Panc1 (cell line): ENCODE measurements around the gene DDX28. TPM values are rescaled to one million over a fixed set of nuclear protein-coding genes. Genes with fewer than 3 reads are reported as not detected.

Experiments
- ATAC-seq: fragments of 200-7000 bp; cut with Tn5 transposase; 2 replicates; pipeline ENCODE4 v1.9.1; 2020; ENCODE audit warnings: mild to moderate bottlenecking, moderate library complexity
- BruUV-seq: library from RNA; stranded (reverse); fragments of 400-500 nt; replicated peaks from 2 replicates; lab custom pipeline; 2021; lab: Mats Ljungman, UMichigan
- CTCF ChIA-PET: fragments of 300-600 bp; sonication (Branson Sonifier 250); formaldehyde crosslinking; loops from one replicate; lab custom pipeline; 2022; ENCODE audit warnings: antibody characterized with exemption; lab: Charles Lee
- POLR2A ChIA-PET: fragments of 300-600 bp; sonication (Branson Sonifier 250); formaldehyde crosslinking; loops from one replicate; lab custom pipeline; 2022; ENCODE audit warnings: antibody characterized with exemption; lab: Charles Lee
- DNase-seq: peaks from one replicate; pipeline ENCODE4 v3.0.0-alpha.2; 2010; ENCODE audit warnings: low read depth, low spot score
- H3K27ac ChIP-seq: 2 replicates; pipeline ENCODE4 v1.5.1; 2011; ENCODE audit warnings: mild to moderate bottlenecking, low read length, inconsistent platforms
- H3K27me3 ChIP-seq: fragments of 200-500 bp; sonication (Bioruptor generic); 2 replicates; pipeline ENCODE4 v1.6.0; 2014; ENCODE audit warnings: low read length, inconsistent platforms; ENCODE audit not compliant: control insufficient read depth, insufficient read depth
- H3K36me3 ChIP-seq: fragments of 200-500 bp; sonication (Bioruptor generic); 2 replicates; pipeline ENCODE4 v1.5.1; 2014; ENCODE audit warnings: inconsistent platforms, mild to moderate bottlenecking, low read length, moderate library complexity; ENCODE audit not compliant: control insufficient read depth, insufficient read depth
- H3K4me1 ChIP-seq: 2 replicates; pipeline ENCODE4 v1.5.1; 2011; ENCODE audit warnings: inconsistent platforms, mild to moderate bottlenecking, low read length, moderate library complexity; ENCODE audit not compliant: control insufficient read depth, insufficient read depth
- H3K4me3 ChIP-seq, 2 experiments: 2 replicates each; pipeline ENCODE4 v1.5.1; 2011 to 2012; ENCODE audit warnings: low read depth in 2 of 2, low read length in 2 of 2, mild to moderate bottlenecking in 2 of 2, inconsistent platforms in 1 of 2, moderate library complexity in 1 of 2
- H3K9me3 ChIP-seq: fragments of 200-500 bp; sonication (Bioruptor generic); 2 replicates; pipeline ENCODE4 v1.5.1; 2014; ENCODE audit warnings: low read depth, mild to moderate bottlenecking, inconsistent platforms, low read length, moderate library complexity; ENCODE audit not compliant: control insufficient read depth, insufficient read depth
- POLR2AphosphoS5 ChIP-seq: IDR thresholded peaks from 2 replicates; pipeline ENCODE4 v1.6.1; 2012; ENCODE audit warnings: mild to moderate bottlenecking, low read depth, low read length, moderate library complexity
- SIN3A ChIP-seq: IDR thresholded peaks from 2 replicates; pipeline ENCODE4 v1.6.1; 2012; ENCODE audit warnings: low read depth, mild to moderate bottlenecking, low read length, moderate library complexity, borderline replicate concordance; ENCODE audit not compliant: insufficient read depth
- TCF7L2 ChIP-seq: IDR thresholded peaks from 2 replicates; pipeline ENCODE4 v1.6.1; 2011; ENCODE audit warnings: mild to moderate bottlenecking, low read depth, low read length, inconsistent platforms
- in situ Hi-C: cut with HindIII; loops from 2 replicates; pipeline ENCODE4 v1.10.0; 2016; ENCODE audit warnings: low sequenced_read_pairs, low pct_unique_long_range_greater_than_20kb
- intact Hi-C: fragments of 100-400 bp; cut with micrococcal nuclease; formaldehyde crosslinking; loops from one replicate; pipeline ENCODE4 v1.10.0; 2022; ENCODE audit not compliant: unreplicated experiment
- total RNA-seq: library from RNA; stranded (reverse); gene quantifications from one replicate; pipeline ENCODE4 v1.2.1, GENCODE V29; 2021; ENCODE audit not compliant: unreplicated experiment
- TF ChIP-seq, protein P1 (sequence below), 2 experiments: IDR thresholded peaks; 2 replicates each; pipeline ENCODE4 v1.6.1; 2011 to 2012; ENCODE audit warnings: low read depth in 2 of 2, control low read depth in 1 of 2, low read length in 1 of 2, mild to moderate bottlenecking in 1 of 2, moderate library complexity in 1 of 2; ENCODE audit not compliant: insufficient read depth in 1 of 2
- TF ChIP-seq, protein P2 (sequence below): fragments of 450-650 bp; IDR thresholded peaks from 2 replicates; pipeline ENCODE4 v1.5.1; 2017; ENCODE audit warnings: mild to moderate bottlenecking

DDX28 gene
- total RNA-seq, 1 experiment from 2014 or later = 8.4 TPM

DNA sequence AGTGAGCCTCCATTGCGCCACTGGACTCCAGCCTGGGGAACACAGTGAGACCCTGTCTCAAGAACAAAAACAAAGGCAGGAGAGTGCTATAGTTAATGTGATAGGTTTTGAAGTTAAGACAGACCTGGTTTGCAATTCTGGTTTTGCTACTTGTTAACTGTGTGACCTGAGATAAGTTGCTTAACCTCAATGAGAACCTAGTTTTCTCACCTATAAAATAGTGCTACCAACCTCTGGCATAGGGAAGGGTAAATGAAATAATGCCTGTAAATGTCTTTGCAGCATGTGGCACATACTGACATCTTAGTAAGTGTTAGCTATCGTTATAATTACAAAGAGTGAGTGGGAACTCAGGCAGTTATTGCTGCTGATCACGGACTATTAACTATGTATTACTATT lies 32.4 kb upstream of the DDX28 start:
- in situ Hi-C loops = no loop called here
- POLR2A ChIA-PET = no interaction called here
- DNase-seq = no peak

DNA sequence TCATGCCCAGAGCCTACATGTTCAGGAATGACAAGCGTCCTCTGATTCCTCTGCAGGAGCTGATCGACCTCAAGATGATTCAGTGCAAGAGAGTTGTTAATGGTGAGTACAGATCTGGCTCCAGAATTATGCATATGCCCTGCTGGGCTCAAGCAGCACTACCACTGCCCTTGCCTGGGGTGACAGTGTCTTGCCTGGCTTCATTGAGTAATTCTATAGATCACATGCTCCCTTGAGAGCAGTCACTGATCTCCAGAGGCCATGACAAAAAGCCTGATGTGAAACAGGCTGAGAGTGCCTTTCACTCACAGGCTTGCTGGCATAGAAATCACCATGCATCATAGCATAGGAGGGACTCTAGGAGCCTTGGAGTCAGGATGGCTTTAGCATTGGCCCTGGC lies 26.4 kb upstream of the DDX28 start:
- intact Hi-C loops = no loop called here
- ChIA-PET POLR2A (no interaction called here), CTCF (no interaction called here)
- H3K4me3 ChIP-seq = no peak overlapping the region
- H3K27me3 ChIP-seq = no peaks in the 10 kb centered on the region
- 0 out of 2 replicates have a peak, but pooled peaks cover 2% of the 10 kb centered on the region for H3K36me3 ChIP-seq
- H3K9me3 ChIP-seq = no peaks in the 10 kb centered on the region
- in situ Hi-C loops = no loop called here
- ATAC-seq (no peak), DNase-seq (no peak)
- H3K4me1 ChIP-seq = no peaks in the 10 kb centered on the region
- no peak overlapping the region for H3K27ac ChIP-seq
- no TSS peak for BruUV-seq
- TF ChIP-seq TCF7L2 = no peak

More for the DNA sequence above, 32.4 kb upstream of the DDX28 start:
- no TSS peak for BruUV-seq
- Histone ChIP-seq H3K27ac (no peak overlapping the region), H3K4me3 (no peak overlapping the region), H3K9me3 (no peaks in the 10 kb centered on the region), H3K4me1 (no peaks in the 10 kb centered on the region), H3K36me3 (peaks cover 4% of the 10 kb centered on the region; the same call in 1 of the 2 replicates), H3K27me3 (no peaks in the 10 kb centered on the region)
- TF ChIP-seq, protein P1, sequence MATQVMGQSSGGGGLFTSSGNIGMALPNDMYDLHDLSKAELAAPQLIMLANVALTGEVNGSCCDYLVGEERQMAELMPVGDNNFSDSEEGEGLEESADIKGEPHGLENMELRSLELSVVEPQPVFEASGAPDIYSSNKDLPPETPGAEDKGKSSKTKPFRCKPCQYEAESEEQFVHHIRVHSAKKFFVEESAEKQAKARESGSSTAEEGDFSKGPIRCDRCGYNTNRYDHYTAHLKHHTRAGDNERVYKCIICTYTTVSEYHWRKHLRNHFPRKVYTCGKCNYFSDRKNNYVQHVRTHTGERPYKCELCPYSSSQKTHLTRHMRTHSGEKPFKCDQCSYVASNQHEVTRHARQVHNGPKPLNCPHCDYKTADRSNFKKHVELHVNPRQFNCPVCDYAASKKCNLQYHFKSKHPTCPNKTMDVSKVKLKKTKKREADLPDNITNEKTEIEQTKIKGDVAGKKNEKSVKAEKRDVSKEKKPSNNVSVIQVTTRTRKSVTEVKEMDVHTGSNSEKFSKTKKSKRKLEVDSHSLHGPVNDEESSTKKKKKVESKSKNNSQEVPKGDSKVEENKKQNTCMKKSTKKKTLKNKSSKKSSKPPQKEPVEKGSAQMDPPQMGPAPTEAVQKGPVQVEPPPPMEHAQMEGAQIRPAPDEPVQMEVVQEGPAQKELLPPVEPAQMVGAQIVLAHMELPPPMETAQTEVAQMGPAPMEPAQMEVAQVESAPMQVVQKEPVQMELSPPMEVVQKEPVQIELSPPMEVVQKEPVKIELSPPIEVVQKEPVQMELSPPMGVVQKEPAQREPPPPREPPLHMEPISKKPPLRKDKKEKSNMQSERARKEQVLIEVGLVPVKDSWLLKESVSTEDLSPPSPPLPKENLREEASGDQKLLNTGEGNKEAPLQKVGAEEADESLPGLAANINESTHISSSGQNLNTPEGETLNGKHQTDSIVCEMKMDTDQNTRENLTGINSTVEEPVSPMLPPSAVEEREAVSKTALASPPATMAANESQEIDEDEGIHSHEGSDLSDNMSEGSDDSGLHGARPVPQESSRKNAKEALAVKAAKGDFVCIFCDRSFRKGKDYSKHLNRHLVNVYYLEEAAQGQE (IDR thresholded peaks at IDR 0.05; ENCODE audit: insufficient read depth in 1 of 2, low read depth in 2 of 2, low read length in 1 of 2) = no peak
- no peak for TF ChIP-seq SIN3A
- TF ChIP-seq, protein P2, sequence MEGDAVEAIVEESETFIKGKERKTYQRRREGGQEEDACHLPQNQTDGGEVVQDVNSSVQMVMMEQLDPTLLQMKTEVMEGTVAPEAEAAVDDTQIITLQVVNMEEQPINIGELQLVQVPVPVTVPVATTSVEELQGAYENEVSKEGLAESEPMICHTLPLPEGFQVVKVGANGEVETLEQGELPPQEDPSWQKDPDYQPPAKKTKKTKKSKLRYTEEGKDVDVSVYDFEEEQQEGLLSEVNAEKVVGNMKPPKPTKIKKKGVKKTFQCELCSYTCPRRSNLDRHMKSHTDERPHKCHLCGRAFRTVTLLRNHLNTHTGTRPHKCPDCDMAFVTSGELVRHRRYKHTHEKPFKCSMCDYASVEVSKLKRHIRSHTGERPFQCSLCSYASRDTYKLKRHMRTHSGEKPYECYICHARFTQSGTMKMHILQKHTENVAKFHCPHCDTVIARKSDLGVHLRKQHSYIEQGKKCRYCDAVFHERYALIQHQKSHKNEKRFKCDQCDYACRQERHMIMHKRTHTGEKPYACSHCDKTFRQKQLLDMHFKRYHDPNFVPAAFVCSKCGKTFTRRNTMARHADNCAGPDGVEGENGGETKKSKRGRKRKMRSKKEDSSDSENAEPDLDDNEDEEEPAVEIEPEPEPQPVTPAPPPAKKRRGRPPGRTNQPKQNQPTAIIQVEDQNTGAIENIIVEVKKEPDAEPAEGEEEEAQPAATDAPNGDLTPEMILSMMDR = no peak
- no peak for TF ChIP-seq POLR2AphosphoS5
- no peak for TF ChIP-seq TCF7L2
- no peak for ATAC-seq
- intact Hi-C loops = no loop called here
- CTCF ChIA-PET = no interaction called here

DNA sequence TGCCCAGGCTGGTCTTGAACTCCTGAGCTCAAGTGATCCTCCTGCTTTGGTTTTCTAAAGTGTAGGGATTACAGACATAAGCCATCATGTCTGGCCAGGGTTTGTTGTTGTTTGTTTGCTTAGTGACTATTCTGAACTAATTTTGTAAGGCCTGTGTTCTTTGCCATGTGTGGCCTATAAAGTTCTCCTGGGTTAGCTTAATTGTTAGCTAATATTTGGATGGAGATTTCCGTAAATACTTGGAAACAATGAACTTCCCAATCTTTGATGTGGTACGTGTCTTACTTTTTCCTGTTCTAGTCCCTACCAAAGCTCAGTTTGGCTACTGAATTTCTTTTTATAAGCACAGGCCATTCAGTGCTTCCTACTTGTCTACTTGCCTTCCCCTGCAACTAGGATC lies 25.0 kb upstream of the DDX28 start:
- intact Hi-C loops (no loop called here), in situ Hi-C loops (no loop called here)
- no peak for ATAC-seq
- no peak for DNase-seq
- Histone ChIP-seq H3K36me3 (no peaks in the 10 kb centered on the region), H3K9me3 (no peaks in the 10 kb centered on the region), H3K4me1 (no peaks in the 10 kb centered on the region), H3K27me3 (no peaks in the 10 kb centered on the region), H3K27ac (no peak overlapping the region), H3K4me3 (no peak overlapping the region)
- ChIA-PET POLR2A (interaction anchor here (0.6 kb wide), 1 partner anchor 249 kb away, joined by 10 read pairs; no protein-coding TSS in a partner anchor), CTCF (no interaction called here)
- TF ChIP-seq SIN3A (no peak), POLR2AphosphoS5 (no peak), TCF7L2 (no peak)
- TF ChIP-seq, protein P1 (IDR thresholded peaks at IDR 0.05; ENCODE audit: insufficient read depth in 1 of 2, low read depth in 2 of 2, low read length in 1 of 2) = no peak
- no TSS peak for BruUV-seq
